Peyer's patch (tissue), 4 donors: Measurements from ENCODE around the gene LCN2.

Source experiments
- POLR2A ChIP-seq, 2 donors: fragments of 450-650 bp; IDR thresholded peaks; one replicate each; pipeline ENCODE4 v1.5.1; 2017; ENCODE audit warnings: antibody characterized with exemption in 2 of 2, mild to moderate bottlenecking in 2 of 2, moderate library complexity in 2 of 2
- TF ChIP-seq, protein P1 (sequence below), 6 experiments: fragments of 450-650 bp in 4 of 6; fragments of 200-600 bp in 2 of 6; sonication (generic) in 1 of 6; IDR thresholded peaks; one replicate each; pipeline ENCODE4 v1.5.1; 2017 to 2019; ENCODE audit warnings: antibody characterized with exemption in 6 of 6, mild to moderate bottlenecking in 3 of 6, moderate library complexity in 1 of 6

DNA sequence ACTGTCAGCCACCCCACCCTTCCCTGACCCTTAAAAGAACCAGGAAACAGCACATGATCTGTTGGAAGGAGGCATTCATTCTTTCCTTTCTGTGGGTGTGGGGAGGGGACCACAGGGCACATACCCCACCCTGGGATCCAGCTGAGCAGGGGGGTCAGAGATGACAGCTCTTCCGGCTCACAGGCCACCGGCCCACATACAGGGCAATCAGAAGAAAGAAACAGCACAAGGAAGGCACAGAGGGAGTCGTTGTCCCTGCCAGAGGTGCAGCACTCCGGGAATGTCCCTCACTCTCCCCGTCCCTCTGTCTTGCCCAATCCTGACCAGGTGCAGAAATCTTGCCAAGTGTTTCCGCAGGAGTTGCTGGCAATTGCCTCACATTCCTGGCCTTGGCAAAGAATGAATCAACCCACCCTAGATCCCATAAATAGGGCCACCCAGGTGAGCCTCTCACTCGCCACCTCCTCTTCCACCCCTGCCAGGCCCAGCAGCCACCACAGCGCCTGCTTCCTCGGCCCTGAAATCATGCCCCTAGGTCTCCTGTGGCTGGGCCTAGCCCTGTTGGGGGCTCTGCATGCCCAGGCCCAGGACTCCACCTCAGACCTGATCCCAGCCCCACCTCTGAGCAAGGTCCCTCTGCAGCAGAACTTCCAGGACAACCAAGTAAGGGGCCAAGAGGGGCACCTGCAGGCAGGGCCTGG is at the start of gene LCN2:
- TF ChIP-seq, protein P1, sequence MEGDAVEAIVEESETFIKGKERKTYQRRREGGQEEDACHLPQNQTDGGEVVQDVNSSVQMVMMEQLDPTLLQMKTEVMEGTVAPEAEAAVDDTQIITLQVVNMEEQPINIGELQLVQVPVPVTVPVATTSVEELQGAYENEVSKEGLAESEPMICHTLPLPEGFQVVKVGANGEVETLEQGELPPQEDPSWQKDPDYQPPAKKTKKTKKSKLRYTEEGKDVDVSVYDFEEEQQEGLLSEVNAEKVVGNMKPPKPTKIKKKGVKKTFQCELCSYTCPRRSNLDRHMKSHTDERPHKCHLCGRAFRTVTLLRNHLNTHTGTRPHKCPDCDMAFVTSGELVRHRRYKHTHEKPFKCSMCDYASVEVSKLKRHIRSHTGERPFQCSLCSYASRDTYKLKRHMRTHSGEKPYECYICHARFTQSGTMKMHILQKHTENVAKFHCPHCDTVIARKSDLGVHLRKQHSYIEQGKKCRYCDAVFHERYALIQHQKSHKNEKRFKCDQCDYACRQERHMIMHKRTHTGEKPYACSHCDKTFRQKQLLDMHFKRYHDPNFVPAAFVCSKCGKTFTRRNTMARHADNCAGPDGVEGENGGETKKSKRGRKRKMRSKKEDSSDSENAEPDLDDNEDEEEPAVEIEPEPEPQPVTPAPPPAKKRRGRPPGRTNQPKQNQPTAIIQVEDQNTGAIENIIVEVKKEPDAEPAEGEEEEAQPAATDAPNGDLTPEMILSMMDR (IDR thresholded peaks at IDR 0.05), result no peak
- TF ChIP-seq POLR2A (IDR thresholded peaks at IDR 0.05), result no peak
